Psoas muscle (tissue), 8 donors: Measurements from ENCODE around the gene NUSAP1. TPM values are rescaled to one million over a fixed set of nuclear protein-coding genes. Genes with fewer than 3 reads are reported as not detected.

ENCODE experiments used
- ATAC-seq, 4 donors: fragments of 200-7000 bp; cut with Tn5 transposase; one replicate each; pipeline ENCODE4 v1.9.1; 2020; ENCODE audit warnings: moderate library complexity in 3 of 4, mild to moderate bottlenecking in 2 of 4
- DNase-seq, 2 donors: peaks; one replicate each; pipeline ENCODE4 v3.0.0-alpha.2; 2020
- H3K27ac ChIP-seq: fragments of 200-600 bp; one replicate; pipeline ENCODE4 v1.8.0; 2022
- H3K27me3 ChIP-seq, 3 donors: fragments of 200-600 bp in 1 of 3; one replicate each; pipeline versions ENCODE4 v1.6.1 to v1.8.0; 2013 to 2022; ENCODE audit warnings: low read length in 2 of 3, mild to moderate bottlenecking in 2 of 3, moderate library complexity in 1 of 3; ENCODE audit not compliant: insufficient read depth in 3 of 3
- H3K36me3 ChIP-seq, 2 donors: fragments of 200-600 bp in 1 of 2; one replicate each; pipeline versions ENCODE4 v1.6.1 to v1.8.0; 2013 to 2022; ENCODE audit warnings: low read depth in 1 of 2, mild to moderate bottlenecking in 1 of 2, moderate library complexity in 1 of 2; ENCODE audit not compliant: insufficient read depth in 1 of 2
- H3K4me1 ChIP-seq: fragments of 200-600 bp; one replicate; pipeline ENCODE4 v1.8.0; 2022
- H3K4me3 ChIP-seq: fragments of 200-600 bp; one replicate; pipeline ENCODE4 v1.8.0; 2022; ENCODE audit warnings: mild to moderate bottlenecking
- H3K9me3 ChIP-seq: fragments of 200-600 bp; one replicate; pipeline ENCODE4 v1.8.0; 2022
- CTCF ChIP-seq: fragments of 200-600 bp; IDR thresholded peaks from one replicate; pipeline ENCODE4 v1.8.0; 2022; ENCODE audit warnings: antibody characterized with exemption
- WGBS, 3 donors: extraction: QIAGEN DNeasy Blood & Tissue Kit; methylation state at CpG; one replicate each; pipeline versions ENCODE4 v1.1.6 to v1.1.7; 2013; 5-methylcytosine and 5-hydroxymethylcytosine counted together
- intact Hi-C, 2 donors: fragments of 100-400 bp; cut with DNase I; formaldehyde crosslinking; loops; one replicate each; pipeline versions ENCODE4 v1.11.0 to v1.14.2; 2022
- polyA plus RNA-seq, 3 donors: library from polyadenylated mRNA; stranded (reverse); fragments of 200-250 nt; gene quantifications; one replicate each; pipeline ENCODE4 v1.2.3, GENCODE V29; 2013
- total RNA-seq, 4 donors: library from RNA; stranded (reverse); fragmentation: NEBNext Ultra II Directional in 2 of 4; extraction: Animal tissue kit (Norgen Biotek cat#: 25700) in 2 of 4; gene quantifications; one replicate each; pipeline versions ENCODE4 v1.2.1 to v1.2.4, GENCODE V29; 2021 to 2023
- donor health status: healthy with polysubstance abuse.
- donor health status: DM: no; HTN: no; CAD: no; lungs with moderate emphysema.
- donor health status: Bipolar disorder and iron deficiency.
- donor health status: healthy.
- donor health status: DM: yes; HTN: yes; CAD: no.
- donor health status: DM: no; HTN: no; CAD: no.
- donor health status: DM: no; HTN: no; CAD: no.
- donor health status: DM: yes; HTN: yes; CAD: no.

The NUSAP1 gene
- total and polyA plus RNA-seq, 7 donors = 1.0 to 5.6 (median 2.3) TPM

GRCh38 chr15:41337047-41337446 is 4.4 kb downstream of the NUSAP1 start:
- ATAC-seq (no peak), DNase-seq (no peak)
- Histone ChIP-seq H3K9me3 (no peaks in the 10 kb centered on the region), H3K27ac (no peak overlapping the region), H3K36me3 (no peaks in the 10 kb centered on the region), H3K4me1 (no peaks in the 10 kb centered on the region), H3K4me3 (no peak overlapping the region), H3K27me3 (no peaks in the 10 kb centered on the region)
- TF ChIP-seq CTCF = no peak
- intact Hi-C loops = loop anchor here in 1 of 2 donors (10.0 kb wide), 1 partner anchor 102 kb away; the partner anchor contains the start of genes CHP1 and EXD1
- WGBS, 3 donors = 97 to 99% (median 98%) methylated on average over 6 of the region's 6 CpGs

- intact Hi-C loops = loop anchor here in 1 of 2 donors (10.0 kb wide), 1 partner anchor 103 kb away; the partner anchor contains the start of genes CHP1 and EXD1
- WGBS, 3 donors = 76 to 89% (median 88%) methylated on average over 13 of the region's 13 CpGs
- H3K27me3 ChIP-seq = no peaks in the 10 kb centered on the region
- TF ChIP-seq CTCF = no peak
- H3K9me3 ChIP-seq = no peaks in the 10 kb centered on the region
- DNase-seq = no peak
- H3K27ac ChIP-seq = no peak overlapping the region
- H3K36me3 ChIP-seq = no peaks in the 10 kb centered on the region
- ATAC-seq = no peak
- H3K4me3 ChIP-seq = no peak overlapping the region
- H3K4me1 ChIP-seq = no peaks in the 10 kb centered on the region
Observed at GRCh38 chr15:41337631-41338522, 5.2 kb downstream of the NUSAP1 start.

- H3K4me1 ChIP-seq = no peaks in the 10 kb centered on the region
- H3K36me3 ChIP-seq = no peaks in the 10 kb centered on the region
- no peaks in the 10 kb centered on the region for H3K27me3 ChIP-seq
- ATAC-seq = no peak
- no peak overlapping the region for H3K27ac ChIP-seq
- H3K4me3 ChIP-seq = no peak overlapping the region
- intact Hi-C loops = no loop called here
- WGBS, 3 donors = 92 to 98% (median 97%) methylated on average over 5 of the region's 5 CpGs
- no peak for TF ChIP-seq CTCF
- DNase-seq = no peak
- H3K9me3 ChIP-seq = no peaks in the 10 kb centered on the region
Observed at GRCh38 chr15:41340189-41340695, 7.6 kb downstream of the NUSAP1 start.

GRCh38 chr15:41341519-41341918 is 8.8 kb downstream of the NUSAP1 start:
- intact Hi-C loops = no loop called here
- Histone ChIP-seq H3K4me3 (no peak overlapping the region), H3K27me3 (no peaks in the 10 kb centered on the region), H3K36me3 (no peaks in the 10 kb centered on the region), H3K4me1 (no peaks in the 10 kb centered on the region), H3K27ac (no peak overlapping the region), H3K9me3 (no peaks in the 10 kb centered on the region)
- WGBS, 3 donors = 78 to 94% (median 83%) methylated on average over 4 of the region's 4 CpGs
- DNase-seq (no peak), ATAC-seq (no peak)
- TF ChIP-seq CTCF = no peak
